GM12872 (cell line): Measurements from ENCODE around the gene CDKL5.

Experiments
- TF ChIP-seq, protein P1 (sequence below): IDR thresholded peaks from 3 replicates; pipeline ENCODE4 v1.5.1; 2011; ENCODE audit warnings: low read depth, mild to moderate bottlenecking, low read length, moderate library complexity; ENCODE audit not compliant: insufficient read depth

The CDKL5 gene

DNA sequence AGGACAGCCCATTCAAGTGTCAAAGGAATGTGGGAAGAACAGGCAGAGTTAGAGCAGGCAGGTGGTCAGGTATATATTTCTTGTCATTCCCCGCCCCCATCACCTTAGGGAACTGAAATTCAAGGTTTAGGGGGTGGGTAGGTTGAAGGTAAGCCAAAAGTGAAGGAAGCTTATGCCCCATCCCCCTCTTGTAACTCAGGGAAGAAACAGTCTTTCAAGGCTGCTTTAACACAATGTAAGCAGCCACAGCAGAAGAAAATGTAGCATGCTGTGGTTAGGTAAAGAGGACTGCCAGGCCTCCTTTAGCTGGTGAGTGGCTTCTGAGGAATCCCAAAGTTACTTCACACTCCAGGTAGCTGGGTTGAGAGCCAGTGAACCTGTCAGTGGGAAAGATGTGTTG is 124.2 kb downstream of the CDKL5 start:
- TF ChIP-seq, protein P1, sequence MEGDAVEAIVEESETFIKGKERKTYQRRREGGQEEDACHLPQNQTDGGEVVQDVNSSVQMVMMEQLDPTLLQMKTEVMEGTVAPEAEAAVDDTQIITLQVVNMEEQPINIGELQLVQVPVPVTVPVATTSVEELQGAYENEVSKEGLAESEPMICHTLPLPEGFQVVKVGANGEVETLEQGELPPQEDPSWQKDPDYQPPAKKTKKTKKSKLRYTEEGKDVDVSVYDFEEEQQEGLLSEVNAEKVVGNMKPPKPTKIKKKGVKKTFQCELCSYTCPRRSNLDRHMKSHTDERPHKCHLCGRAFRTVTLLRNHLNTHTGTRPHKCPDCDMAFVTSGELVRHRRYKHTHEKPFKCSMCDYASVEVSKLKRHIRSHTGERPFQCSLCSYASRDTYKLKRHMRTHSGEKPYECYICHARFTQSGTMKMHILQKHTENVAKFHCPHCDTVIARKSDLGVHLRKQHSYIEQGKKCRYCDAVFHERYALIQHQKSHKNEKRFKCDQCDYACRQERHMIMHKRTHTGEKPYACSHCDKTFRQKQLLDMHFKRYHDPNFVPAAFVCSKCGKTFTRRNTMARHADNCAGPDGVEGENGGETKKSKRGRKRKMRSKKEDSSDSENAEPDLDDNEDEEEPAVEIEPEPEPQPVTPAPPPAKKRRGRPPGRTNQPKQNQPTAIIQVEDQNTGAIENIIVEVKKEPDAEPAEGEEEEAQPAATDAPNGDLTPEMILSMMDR: no peak

DNA sequence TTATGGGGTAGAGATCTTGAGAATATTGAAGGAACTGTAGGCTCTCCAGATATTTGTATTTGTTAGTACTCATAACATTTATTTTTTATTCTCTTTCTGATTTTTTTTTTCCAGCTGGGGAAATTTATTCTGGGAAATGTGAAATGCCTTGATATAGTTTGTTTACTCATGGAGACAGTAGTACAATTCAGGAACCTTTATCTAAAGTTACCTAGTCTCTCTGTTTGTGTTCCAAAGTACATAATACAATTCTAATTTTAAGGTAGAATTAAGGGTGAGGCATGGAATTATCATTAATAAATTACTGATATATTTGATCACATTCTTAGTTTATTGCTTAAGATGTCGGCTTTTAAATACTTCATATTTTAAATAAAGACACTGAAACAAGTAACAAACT is 132.5 kb downstream of the CDKL5 start:
- TF ChIP-seq, protein P1: no peak

DNA sequence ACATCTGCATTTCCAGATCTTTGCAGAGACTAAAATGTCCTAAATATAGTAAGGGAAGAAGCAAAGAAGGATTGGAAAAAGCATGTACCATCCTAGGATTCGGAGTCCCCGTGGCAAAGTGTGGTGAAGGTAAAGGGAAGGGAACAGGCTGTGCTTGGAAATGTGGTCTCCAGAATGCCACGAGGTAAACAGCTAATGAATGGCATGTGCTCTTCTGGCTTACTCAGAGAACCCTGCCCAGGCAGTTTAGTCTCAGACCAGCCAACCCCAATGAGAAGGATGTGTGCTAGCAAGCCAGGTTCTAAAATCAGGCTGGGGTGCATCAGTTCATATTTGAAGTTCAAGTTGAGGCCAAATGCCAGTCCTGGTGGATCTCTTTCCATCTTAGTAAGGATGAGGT is 133.4 kb downstream of the CDKL5 start:
- TF ChIP-seq, protein P1: no peak

DNA sequence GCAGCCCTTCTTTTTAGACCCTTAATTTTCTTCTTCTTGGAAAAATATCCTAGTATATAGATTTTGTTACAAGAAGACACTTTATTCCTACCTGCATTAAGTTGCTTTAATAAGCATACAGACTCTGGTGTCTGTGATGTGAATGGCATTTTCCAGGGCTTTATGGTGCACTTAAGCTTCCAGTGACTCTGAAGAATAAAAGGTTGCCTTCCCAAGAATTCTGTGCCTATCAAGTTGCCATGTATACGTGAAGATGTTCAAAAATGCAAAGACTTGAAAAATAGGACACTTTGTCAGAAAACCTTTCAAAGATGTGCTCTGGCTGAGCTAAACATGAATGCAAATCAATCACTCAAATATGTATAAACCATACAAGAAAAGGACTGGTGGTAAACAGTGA is 135.6 kb downstream of the CDKL5 start:
- TF ChIP-seq, protein P1: no peak

DNA sequence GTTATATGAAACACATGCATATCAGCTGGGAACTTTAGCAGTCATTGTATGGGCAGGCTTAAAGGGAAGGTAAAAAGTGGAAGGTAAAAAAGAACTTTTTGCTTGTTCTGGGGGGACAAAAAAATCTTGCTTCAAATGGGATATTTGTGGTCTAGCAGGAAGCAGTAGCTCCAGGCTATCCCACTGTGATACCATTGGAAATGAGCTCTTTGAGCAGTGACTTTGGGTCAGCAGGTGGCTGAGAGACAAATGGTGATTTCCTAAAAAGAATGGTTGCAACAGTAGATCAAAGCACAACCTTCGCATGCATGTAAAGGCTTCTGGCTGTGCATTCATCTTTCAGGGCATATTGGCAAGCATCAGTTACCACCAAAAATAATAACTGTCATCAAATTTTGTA is 140.3 kb downstream of the CDKL5 start:
- TF ChIP-seq, protein P1: no peak

DNA sequence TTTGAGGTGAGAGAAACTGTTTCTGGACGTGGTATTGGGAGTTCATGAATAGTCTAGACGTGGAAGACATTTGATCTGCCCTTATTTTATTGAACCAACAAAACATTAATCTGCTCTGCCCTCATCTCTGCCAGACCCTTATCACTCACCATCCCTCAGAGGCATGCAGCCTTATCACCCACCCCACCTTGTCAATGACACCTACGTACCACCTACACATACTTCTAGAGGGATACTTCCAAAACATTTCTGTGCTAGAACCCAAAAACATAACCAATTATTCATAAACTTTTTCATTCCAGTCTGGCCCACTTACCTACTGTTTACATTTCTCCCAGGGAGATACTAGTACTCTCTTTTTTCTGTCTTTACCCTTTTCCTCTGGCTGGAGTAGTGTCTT is 141.3 kb downstream of the CDKL5 start:
- TF ChIP-seq, protein P1: no peak

DNA sequence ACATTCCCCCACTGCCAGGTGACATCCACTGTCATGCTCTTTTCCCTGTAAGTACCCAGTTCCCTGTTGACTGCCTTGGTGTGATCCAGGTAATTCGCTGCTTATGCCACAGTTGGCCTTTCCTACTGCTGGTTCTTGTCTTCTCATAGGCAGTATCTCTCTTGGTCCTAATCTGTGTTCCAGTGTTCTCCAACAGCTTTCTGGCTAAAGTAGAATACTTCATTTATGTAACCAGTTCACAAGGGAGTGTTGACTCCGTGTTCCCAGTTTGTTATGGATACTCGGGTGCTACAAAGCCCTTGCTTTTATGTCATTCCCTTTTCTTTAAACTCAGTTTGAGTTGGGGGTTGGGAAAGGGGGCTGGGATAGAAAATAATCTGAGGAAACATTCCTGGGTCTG is 148.1 kb downstream of the CDKL5 start:
- TF ChIP-seq, protein P1: no peak

DNA sequence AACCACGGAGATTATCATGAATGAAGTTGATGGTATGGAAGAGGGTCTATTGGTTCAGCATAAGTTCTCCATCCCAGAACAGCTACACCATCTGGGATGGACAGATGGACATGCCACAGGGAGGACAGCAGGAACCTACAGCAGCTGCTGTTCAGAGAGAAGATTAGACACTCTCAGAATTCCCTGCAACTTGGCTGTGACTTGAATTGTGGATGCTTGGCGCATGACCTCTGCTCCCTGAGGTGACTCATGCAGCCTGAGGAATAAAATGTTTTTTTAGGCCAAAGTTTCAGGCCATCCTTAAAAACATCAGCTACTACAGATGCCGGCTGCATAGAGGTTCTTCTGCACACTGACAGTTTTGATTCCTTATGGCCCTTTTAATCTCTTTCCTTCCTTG is 149.2 kb downstream of the CDKL5 start:
- TF ChIP-seq, protein P1: no peak
